Left ventricle myocardium inferior (tissue), 1 donor: ENCODE results near the gene JAKMIP1. TPM values are rescaled to one million over a fixed set of nuclear protein-coding genes. Genes with fewer than 3 reads are reported as not detected.

Source experiments
- DNase-seq: peaks from one replicate; pipeline ENCODE4 v3.0.0-alpha.2; 2020
- H3K27ac ChIP-seq: fragments of 200-600 bp; replicated peaks from 2 replicates; pipeline ENCODE4 v1.8.0; 2021
- H3K27me3 ChIP-seq: fragments of 200-600 bp; 2 replicates; pipeline ENCODE4 v1.8.0; 2021; ENCODE audit warnings: low read depth
- H3K36me3 ChIP-seq: fragments of 200-600 bp; 2 replicates; pipeline ENCODE4 v1.8.0; 2021
- H3K4me1 ChIP-seq: fragments of 200-600 bp; 2 replicates; pipeline ENCODE4 v1.8.0; 2021
- H3K4me3 ChIP-seq: fragments of 200-600 bp; 2 replicates; pipeline ENCODE4 v1.8.0; 2021; ENCODE audit warnings: mild to moderate bottlenecking, moderate library complexity
- H3K9me3 ChIP-seq: fragments of 200-600 bp; replicated peaks from 2 replicates; pipeline ENCODE4 v1.8.0; 2021
- intact Hi-C: fragments of 100-400 bp; cut with micrococcal nuclease; formaldehyde crosslinking; loops from one replicate; pipeline ENCODE4 v1.11.0; 2022
- total RNA-seq: library from RNA; stranded (reverse); fragmentation: NEBNext Ultra II Directional; extraction: Animal tissue kit (Norgen Biotek cat#: 25700); gene quantifications from one replicate; pipeline ENCODE4 v1.2.1, GENCODE V29; 2021
- TF ChIP-seq, protein P1 (sequence below): fragments of 200-600 bp; IDR thresholded peaks from 2 replicates; pipeline ENCODE4 v1.8.0; 2021; ENCODE audit warnings: antibody characterized with exemption, mild to moderate bottlenecking, borderline replicate concordance
- donor health status: DM: no; HTN: yes; CAD: no; lungs with severe emphysema.

Gene JAKMIP1
- total RNA-seq, 1 donor from 2014 or later: not detected

DNA sequence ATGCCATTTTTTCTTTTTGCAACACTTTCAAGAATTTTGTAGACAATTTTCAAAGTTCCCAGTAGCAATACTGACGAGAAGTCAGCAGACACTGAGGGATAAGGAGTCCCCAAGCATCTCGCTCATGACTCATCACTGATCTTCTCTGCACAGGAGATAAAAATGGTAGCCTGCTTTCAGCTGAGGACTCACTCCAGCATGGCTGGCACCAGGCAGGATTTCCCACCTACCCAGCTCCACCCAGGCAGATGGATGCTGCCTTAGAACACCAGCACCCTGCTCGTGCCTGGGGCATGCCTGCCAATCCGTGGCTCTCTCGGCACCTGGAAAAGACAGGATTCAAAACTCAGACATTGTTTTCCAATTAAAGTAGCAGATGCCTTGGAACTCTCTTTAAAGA, 24.9 kb downstream of the JAKMIP1 start:
- intact Hi-C loops: no loop called here
- Histone ChIP-seq H3K27ac (no peak overlapping the region), H3K27me3 (peaks cover 70% of the 10 kb centered on the region), H3K9me3 (peaks cover 12% of the 10 kb centered on the region), H3K4me3 (no peak overlapping the region), H3K36me3 (no peaks in the 10 kb centered on the region), H3K4me1 (no peaks in the 10 kb centered on the region)
- DNase-seq: no peak
- TF ChIP-seq, protein P1, sequence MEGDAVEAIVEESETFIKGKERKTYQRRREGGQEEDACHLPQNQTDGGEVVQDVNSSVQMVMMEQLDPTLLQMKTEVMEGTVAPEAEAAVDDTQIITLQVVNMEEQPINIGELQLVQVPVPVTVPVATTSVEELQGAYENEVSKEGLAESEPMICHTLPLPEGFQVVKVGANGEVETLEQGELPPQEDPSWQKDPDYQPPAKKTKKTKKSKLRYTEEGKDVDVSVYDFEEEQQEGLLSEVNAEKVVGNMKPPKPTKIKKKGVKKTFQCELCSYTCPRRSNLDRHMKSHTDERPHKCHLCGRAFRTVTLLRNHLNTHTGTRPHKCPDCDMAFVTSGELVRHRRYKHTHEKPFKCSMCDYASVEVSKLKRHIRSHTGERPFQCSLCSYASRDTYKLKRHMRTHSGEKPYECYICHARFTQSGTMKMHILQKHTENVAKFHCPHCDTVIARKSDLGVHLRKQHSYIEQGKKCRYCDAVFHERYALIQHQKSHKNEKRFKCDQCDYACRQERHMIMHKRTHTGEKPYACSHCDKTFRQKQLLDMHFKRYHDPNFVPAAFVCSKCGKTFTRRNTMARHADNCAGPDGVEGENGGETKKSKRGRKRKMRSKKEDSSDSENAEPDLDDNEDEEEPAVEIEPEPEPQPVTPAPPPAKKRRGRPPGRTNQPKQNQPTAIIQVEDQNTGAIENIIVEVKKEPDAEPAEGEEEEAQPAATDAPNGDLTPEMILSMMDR: no peak

DNA sequence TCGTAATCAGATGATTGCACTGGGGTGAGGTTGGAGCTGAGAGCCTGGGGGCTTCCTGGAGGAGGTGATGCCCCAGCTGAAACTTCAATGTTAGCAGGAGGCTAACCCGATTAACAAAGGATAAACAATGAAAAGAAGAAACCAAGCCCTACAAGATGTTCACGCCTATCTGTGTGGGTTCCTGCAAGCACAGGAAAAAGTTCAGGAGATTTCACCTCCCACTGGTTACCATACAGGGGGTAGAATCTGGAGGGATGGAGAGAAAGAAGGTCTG, 27.5 kb downstream of the JAKMIP1 start:
- no peak overlapping the region for H3K27ac ChIP-seq
- H3K36me3 ChIP-seq: no peaks in the 10 kb centered on the region
- peaks cover 52% of the 10 kb centered on the region for H3K27me3 ChIP-seq
- H3K9me3 ChIP-seq: no peaks in the 10 kb centered on the region
- no peak overlapping the region for H3K4me3 ChIP-seq
- H3K4me1 ChIP-seq: no peaks in the 10 kb centered on the region
- DNase-seq: no peak
- TF ChIP-seq, protein P1: no peak
- intact Hi-C loops: no loop called here

DNA sequence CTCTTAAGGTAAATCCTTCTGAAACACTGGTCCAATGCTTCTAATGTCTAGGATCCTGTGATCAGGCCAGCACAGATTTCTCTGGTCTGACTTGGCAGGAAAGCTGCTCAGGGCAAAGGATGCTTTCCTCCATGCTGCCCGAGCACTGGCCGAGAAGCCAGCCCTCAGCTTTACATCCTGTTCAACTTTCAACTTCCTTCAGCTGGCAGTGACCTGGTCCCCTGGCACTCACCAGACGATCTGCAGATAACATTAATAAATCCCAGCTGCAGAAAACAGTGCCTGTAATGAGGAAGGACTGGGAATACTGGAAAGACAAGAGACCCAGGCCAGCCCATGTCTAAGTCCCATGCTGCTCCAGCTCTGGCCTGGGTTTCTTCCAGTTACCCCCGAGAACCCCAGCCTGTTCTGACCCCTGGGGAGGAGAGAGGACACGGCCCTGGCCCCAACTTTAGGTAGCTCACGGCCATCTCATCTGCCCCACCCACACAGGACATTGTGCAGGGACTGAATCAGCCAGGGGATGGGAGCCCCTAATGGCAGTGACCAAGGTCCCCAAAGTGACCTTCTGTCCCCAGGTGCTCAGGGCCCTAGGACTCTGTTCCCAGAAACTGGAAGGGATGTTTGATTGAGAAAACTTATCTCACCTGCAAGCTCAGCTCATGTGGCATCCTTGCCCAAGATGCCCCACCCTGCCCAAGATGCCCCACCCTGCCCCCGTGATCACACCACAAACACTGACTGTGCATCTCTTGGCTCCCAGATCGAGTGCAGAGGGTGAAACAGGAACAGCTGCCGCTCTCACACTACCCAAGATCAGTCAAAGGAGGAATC, 28.0 kb downstream of the JAKMIP1 start:
- TF ChIP-seq, protein P1: no peak
- intact Hi-C loops: no loop called here

DNA sequence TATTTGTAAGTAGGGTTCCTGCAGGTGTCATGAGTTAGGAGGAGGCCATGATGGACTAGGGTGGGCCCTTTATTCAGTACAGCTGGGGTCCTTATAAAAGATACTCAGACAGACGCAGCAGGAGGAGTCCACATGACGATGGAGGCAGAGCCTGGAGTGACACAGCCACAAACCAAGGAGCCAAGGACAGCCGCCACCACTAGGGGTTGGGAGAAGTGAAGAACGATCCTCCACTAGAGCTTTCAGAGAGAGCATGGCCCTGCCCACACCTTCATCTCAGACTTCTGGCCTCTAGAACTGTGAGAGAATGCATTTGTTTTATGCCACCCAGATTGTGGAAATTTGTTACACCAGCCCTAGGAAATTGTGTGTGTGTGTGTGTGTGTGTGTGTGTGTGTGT, 31.1 kb downstream of the JAKMIP1 start:
- TF ChIP-seq, protein P1: no peak
- Histone ChIP-seq H3K36me3 (no peaks in the 10 kb centered on the region), H3K4me3 (no peak overlapping the region), H3K4me1 (no peaks in the 10 kb centered on the region), H3K27me3 (peaks cover 33% of the 10 kb centered on the region), H3K9me3 (peaks cover 7% of the 10 kb centered on the region), H3K27ac (no peak overlapping the region)
- intact Hi-C loops: no loop called here
- no peak for DNase-seq

More for the DNA sequence above, 28.0 kb downstream of the JAKMIP1 start:
- no peaks in the 10 kb centered on the region for H3K4me1 ChIP-seq
- no peak for DNase-seq
- no peaks in the 10 kb centered on the region for H3K36me3 ChIP-seq
- H3K27ac ChIP-seq: no peak overlapping the region
- no peaks in the 10 kb centered on the region for H3K9me3 ChIP-seq
- peaks cover 47% of the 10 kb centered on the region for H3K27me3 ChIP-seq
- no peak overlapping the region for H3K4me3 ChIP-seq

- no peaks in the 10 kb centered on the region for H3K36me3 ChIP-seq
- H3K27me3 ChIP-seq: peaks cover 32% of the 10 kb centered on the region
- intact Hi-C loops: no loop called here
- no peak overlapping the region for H3K27ac ChIP-seq
- no peaks in the 10 kb centered on the region for H3K4me1 ChIP-seq
- peaks cover 20% of the 10 kb centered on the region for H3K9me3 ChIP-seq
- H3K4me3 ChIP-seq: no peak overlapping the region
- TF ChIP-seq, protein P1: no peak
- no peak for DNase-seq
Observed at GRCh38 chr4:6165766-6166165, 34.6 kb downstream of the JAKMIP1 start.
